ENCODE results near the gene FANCB. TPM values are rescaled to one million over a fixed set of nuclear protein-coding genes. Genes with fewer than 3 reads are reported as not detected.

Gene FANCB
- total RNA-seq, 1 donor from 2014 or later, result 4.0 TPM

DNA sequence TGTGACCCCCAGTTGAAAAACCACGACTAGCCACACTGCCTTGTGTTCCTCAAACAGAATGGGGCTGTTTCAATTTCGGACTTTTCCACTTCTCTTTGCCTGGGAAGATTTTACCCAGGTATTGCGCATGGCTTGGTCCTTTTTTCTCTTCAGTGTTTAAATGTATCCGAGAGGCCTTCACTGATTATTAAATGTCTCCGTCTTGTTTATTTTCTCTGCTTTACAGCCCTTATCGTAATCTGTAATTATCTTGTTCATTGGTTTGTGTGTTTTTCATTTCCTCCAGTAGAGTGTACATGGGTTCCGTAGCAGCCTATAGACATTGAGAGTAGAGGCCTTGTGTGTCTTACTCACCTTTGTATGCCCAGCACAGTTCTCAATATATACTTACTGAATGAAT lies 2.8 kb upstream of the FANCB start:
- peaks cover 7% of the 10 kb centered on the region for H3K4me1 Mint-ChIP-seq
- DNase-seq (no peak), ATAC-seq (ENCODE audit: low read depth) (no peak)
- no peaks in the 10 kb centered on the region for H3K9me3 Mint-ChIP-seq
- peaks cover 9% of the 10 kb centered on the region for H3K36me3 Mint-ChIP-seq (ENCODE audit: low read depth)
- CTCF ChIA-PET, result no interaction called here
- intact Hi-C loops (cut with micrococcal nuclease), result loop anchor here (10.0 kb wide), 1 partner anchor 1839 kb away; the partner anchor contains the start of genes CTPS2 and SYAP1
- no peaks in the 10 kb centered on the region for H3K27me3 Mint-ChIP-seq
- no peak overlapping the region for H3K27ac Mint-ChIP-seq
- no peak overlapping the region for H3K4me3 Mint-ChIP-seq
- POLR2A ChIA-PET, result no interaction called here
- TF ChIP-seq, protein P1, sequence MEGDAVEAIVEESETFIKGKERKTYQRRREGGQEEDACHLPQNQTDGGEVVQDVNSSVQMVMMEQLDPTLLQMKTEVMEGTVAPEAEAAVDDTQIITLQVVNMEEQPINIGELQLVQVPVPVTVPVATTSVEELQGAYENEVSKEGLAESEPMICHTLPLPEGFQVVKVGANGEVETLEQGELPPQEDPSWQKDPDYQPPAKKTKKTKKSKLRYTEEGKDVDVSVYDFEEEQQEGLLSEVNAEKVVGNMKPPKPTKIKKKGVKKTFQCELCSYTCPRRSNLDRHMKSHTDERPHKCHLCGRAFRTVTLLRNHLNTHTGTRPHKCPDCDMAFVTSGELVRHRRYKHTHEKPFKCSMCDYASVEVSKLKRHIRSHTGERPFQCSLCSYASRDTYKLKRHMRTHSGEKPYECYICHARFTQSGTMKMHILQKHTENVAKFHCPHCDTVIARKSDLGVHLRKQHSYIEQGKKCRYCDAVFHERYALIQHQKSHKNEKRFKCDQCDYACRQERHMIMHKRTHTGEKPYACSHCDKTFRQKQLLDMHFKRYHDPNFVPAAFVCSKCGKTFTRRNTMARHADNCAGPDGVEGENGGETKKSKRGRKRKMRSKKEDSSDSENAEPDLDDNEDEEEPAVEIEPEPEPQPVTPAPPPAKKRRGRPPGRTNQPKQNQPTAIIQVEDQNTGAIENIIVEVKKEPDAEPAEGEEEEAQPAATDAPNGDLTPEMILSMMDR (IDR thresholded peaks at IDR 0.05), result no peak

DNA sequence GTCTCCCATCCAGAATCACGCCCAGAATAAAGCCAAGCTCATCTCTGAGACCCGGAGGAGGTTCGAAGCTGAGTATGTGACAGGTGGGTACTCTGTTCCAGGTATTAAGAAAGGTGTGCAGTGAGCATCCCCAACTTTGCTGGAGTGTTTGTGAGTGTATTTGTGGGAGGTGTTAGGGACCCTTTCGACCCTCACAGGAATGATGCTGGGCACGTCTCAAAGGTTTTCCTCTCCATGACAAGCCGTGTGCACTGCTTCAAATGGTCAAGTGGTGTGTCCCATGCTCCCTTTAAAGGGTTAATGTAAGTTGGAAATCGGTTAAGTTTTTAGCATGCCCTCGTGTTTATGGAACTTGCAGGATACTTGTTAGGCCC lies 794 bp upstream of the FANCB start:
- ChIA-PET POLR2A (no interaction called here), CTCF (no interaction called here)
- Mint-ChIP-seq H3K36me3 (ENCODE audit: low read depth) (peaks cover 9% of the 10 kb centered on the region), H3K4me1 (peaks cover 7% of the 10 kb centered on the region), H3K9me3 (no peaks in the 10 kb centered on the region), H3K27me3 (no peaks in the 10 kb centered on the region), H3K27ac (peak overlapping the region; percentile 83), H3K4me3 (peak overlapping the region; percentile 87)
- no peak for ATAC-seq (ENCODE audit: low read depth)
- intact Hi-C loops (cut with micrococcal nuclease), result loop anchor here (1.0 to 10.0 kb wide), 7 partner anchors 26 to 1914 kb away; partner anchors contain the start of genes CTPS2, PIGA, SYAP1 and TXLNG
- DNase-seq, result no peak
- TF ChIP-seq, protein P1 (IDR thresholded peaks at IDR 0.05), result no peak

DNA sequence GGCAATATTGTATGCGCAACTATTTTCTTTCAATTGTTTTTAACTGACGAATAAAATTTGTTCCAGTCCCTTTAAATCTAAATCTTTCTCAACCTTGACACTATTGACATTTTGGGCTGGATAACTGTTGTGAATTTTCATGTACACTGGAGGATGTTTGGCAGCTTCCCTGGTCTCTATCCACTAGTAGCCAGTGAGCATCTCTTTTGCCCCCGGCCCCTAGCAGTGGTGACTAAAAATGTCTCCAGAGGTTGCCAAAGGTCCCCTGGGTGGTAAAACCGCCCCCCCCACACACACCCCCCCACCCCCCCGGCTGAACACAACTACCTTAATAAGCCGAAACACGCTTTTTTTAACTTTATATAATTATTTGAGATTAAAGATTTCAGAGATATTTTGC lies 514 bp downstream of the FANCB start:
- DNase-seq, result no peak
- CTCF ChIA-PET, result no interaction called here
- POLR2A ChIA-PET, result no interaction called here
- peak overlapping the region; percentile 83 for H3K27ac Mint-ChIP-seq
- H3K27me3 Mint-ChIP-seq, result no peaks in the 10 kb centered on the region
- H3K9me3 Mint-ChIP-seq, result peaks cover 3% of the 10 kb centered on the region
- no peak for ATAC-seq (ENCODE audit: low read depth)
- TF ChIP-seq, protein P1 (IDR thresholded peaks at IDR 0.05), result no peak
- intact Hi-C loops (cut with micrococcal nuclease), result loop anchor here (2.0 to 10.0 kb wide), 3 partner anchors 802 to 1915 kb away; partner anchors contain the start of genes CTPS2, SYAP1 and TXLNG
- H3K4me1 Mint-ChIP-seq, result peaks cover 7% of the 10 kb centered on the region
- H3K36me3 Mint-ChIP-seq (ENCODE audit: low read depth), result peaks cover 11% of the 10 kb centered on the region
- H3K4me3 Mint-ChIP-seq, result peak overlapping the region; percentile 87

DNA sequence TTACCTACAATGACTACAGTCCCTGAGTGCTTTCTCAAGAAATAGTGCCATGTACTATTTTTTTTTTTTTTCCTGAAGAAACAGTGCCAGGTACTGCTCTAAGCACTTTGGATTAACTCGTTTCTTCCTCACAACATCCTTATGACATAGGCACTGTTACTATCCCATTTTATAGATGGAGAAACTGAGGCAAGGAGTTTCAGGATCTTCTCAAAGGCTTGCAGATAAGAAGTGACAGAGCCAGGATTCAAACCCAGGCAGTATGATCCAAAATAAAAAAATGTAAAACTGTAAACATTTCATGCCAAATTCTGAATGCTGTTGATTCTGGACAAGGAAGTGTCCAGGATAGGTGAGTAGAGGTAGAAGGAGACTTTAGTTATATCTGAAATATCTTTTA lies 1.1 kb downstream of the FANCB start:
- CTCF ChIA-PET, result no interaction called here
- no peak overlapping the region for H3K27ac Mint-ChIP-seq
- POLR2A ChIA-PET, result no interaction called here

DNA sequence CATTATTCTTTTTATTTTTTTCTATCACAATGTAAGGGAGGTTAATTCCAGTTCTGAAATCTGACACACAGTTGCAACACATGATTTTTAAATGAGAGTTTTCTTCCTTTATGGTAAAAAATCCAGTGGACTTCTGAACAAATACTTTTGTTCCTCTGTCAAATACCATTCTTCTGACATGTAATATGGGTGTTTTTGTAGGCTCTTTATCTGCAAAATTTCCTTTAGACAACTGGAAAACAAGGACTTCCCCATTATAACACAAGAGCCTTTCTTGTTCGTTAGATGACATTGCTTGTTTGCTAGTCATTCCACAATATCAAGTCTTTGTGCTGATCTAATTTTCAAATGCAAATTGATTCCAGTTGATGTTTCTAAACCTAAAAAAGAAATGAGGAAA lies 7.7 kb downstream of the FANCB start:
- ChIA-PET POLR2A (no interaction called here), CTCF (no interaction called here)
- Mint-ChIP-seq H3K4me3 (no peak overlapping the region), H3K27me3 (no peaks in the 10 kb centered on the region), H3K4me1 (no peaks in the 10 kb centered on the region), H3K27ac (no peak overlapping the region), H3K9me3 (peaks cover 3% of the 10 kb centered on the region), H3K36me3 (ENCODE audit: low read depth) (peaks cover 16% of the 10 kb centered on the region)
- intact Hi-C loops (cut with micrococcal nuclease), result no loop called here
- no peak for ATAC-seq (ENCODE audit: low read depth)
- TF ChIP-seq, protein P1 (IDR thresholded peaks at IDR 0.05), result no peak
- DNase-seq, result no peak

More for the DNA sequence above, 1.1 kb downstream of the FANCB start:
- H3K4me3 Mint-ChIP-seq, result peak overlapping the region; percentile 24
- peaks cover 6% of the 10 kb centered on the region for H3K4me1 Mint-ChIP-seq
- intact Hi-C loops (cut with micrococcal nuclease), result loop anchor here (2.0 to 10.0 kb wide), 3 partner anchors 803 to 1916 kb away; partner anchors contain the start of genes CTPS2, SYAP1 and TXLNG
- H3K36me3 Mint-ChIP-seq (ENCODE audit: low read depth), result peaks cover 16% of the 10 kb centered on the region
- no peaks in the 10 kb centered on the region for H3K27me3 Mint-ChIP-seq
- ATAC-seq (ENCODE audit: low read depth), result no peak
- DNase-seq, result no peak
- TF ChIP-seq, protein P1 (IDR thresholded peaks at IDR 0.05), result no peak
- H3K9me3 Mint-ChIP-seq, result peaks cover 3% of the 10 kb centered on the region

All from activated B cell treated with CpG ODN at 0.5 μM for 24 hours (primary cell).